GM18858 (cell line): ENCODE data around the gene EDDM3A.
A peak's percentile ranks its signal among the peaks of the same experiment; 100 is the strongest.
"Not testable (repeated sequence)": the region's sequence is repeated elsewhere in the genome, so short reads cannot be mapped to it uniquely, and the experiment has no call there.

ENCODE experiments used
- ATAC-seq: cut with Tn5 transposase; IDR thresholded peaks from one replicate; pipeline ENCODE4 v1.9.1; 2021; ENCODE audit not compliant: unreplicated experiment

Gene EDDM3A

GRCh38 chr14:20745571-20746358, at the start of gene EDDM3A:
Gene EDDM3A (plus strand): TSS chr14:20745887. CDS start chr14:20747581, 1,694 bp downstream.
- no peak for ATAC-seq

DNA sequence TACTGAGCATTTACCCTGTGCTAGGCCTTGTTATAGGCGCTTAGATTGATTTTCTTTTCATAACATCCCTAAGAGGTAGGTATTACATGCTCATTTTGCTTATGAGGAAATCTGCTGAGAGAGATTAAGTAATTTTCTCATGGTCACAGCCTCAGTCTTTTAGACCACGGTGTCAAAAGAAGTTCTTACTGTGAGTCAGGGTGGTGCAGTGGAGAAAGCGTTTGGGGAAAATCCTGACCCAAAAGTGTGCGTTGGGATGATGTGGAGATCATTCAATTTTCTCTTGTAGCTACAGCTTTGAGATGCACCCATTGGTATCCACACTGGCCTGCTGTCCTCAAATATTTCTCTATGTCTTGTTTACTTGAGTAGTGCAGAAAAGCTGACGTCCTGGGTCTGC, 48.9 kb upstream of the EDDM3A start:
- no peak for ATAC-seq

- peak; percentile 58 for ATAC-seq
Measured at GRCh38 chr14:20697273-20698017, 48.2 kb upstream of the EDDM3A start.

DNA sequence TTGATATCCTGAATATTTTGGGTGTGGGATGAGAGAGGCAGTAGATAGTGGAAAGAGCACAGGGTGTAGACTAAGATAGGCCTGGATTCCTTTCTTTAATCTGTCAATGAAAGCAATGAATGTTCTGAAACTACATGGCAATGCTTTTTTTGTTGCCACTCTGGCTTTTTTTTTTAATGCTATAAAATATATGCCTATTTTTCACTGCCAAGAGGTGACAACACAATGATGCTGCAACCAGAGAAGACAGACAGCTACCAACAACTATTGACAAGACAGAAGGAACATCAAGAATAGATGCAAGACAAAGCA, 47.7 kb upstream of the EDDM3A start:
- ATAC-seq: no peak

DNA sequence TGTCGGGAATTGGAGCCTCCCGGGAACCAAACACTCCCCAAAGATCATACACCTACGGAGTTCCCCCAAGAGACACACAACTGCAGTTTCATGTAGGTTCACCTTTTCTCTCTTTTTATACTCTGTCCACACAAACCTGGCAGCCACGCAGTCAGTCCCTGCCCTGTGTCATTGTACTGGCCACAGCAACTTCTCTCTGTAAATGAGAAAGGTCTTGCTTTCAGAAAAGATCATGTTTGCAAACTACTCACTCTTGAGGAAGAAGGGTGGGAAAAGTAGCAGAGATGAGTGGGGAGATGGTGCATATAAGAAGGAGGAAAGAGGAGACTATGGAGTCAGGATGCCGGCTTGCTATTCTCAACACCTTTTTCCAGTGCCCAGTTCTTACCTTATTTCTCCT, 46.8 kb upstream of the EDDM3A start:
- no peak for ATAC-seq

- ATAC-seq: no peak
Measured at GRCh38 chr14:20699931-20700330, 45.8 kb upstream of the EDDM3A start.

DNA sequence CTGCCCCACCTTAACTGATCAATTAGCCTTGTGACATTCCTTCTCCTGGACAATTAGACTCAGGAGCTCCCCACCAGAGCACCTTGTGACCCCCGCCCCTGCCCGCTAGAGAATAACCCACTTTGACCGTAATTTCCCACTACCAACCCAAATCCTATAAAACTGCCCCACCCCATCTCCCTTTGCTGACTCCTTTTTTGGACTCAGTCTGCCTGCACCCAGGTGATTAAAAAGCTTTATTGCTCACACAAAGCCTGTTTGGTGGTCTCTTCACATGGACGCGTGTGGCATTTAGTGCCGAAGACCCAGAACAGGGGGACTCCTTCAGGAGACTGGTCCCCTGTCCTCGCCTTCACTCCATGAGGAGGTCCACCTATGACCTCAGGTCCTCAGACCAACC, 44.7 kb upstream of the EDDM3A start:
- ATAC-seq: not testable (repeated sequence)

- no peak for ATAC-seq
Measured at GRCh38 chr14:20706657-20707355, 38.9 kb upstream of the EDDM3A start.

- no peak for ATAC-seq
Measured at GRCh38 chr14:20707622-20708021, 38.1 kb upstream of the EDDM3A start.

DNA sequence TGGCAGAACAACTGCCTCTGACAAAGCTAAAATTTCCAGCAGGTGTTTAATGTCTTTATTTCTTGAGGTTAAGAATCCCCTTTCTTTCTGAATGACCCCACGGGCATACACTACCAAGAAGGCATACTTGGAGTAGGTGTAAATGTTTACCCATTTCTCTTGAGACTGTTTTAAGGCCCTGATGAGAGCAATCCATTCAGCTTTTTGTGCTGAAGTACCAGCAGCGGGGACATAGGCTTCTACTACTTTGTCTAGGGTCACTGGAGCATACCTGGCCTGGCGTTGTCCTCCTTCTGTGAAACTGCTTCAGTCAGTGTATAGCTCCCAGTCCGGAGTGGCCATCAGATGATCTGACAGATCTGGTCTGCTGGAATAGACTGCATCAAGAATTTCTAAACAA, 34.4 kb upstream of the EDDM3A start:
- no peak for ATAC-seq

- ATAC-seq: no peak
Measured at GRCh38 chr14:20711685-20712084, 34.0 kb upstream of the EDDM3A start.

DNA sequence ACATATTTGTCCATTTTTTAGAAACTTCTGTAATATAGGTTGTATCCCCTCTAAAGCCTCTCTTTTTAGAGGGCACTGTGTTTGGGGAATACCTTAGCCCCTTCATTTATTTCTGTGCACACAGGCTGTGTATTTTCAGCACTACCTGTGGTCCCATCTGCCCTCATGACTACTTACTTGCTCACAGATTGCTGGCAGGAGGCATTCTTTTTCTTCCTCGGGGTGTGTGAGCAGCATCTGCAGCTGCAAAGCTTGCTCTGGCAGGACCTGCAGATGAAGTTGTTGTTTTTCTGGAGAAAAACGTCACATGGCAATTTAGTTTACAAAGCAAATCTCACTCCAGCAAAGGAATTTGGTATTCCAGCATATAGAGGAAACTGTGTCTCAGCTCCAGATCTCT, 32.8 kb upstream of the EDDM3A start:
- no peak for ATAC-seq

DNA sequence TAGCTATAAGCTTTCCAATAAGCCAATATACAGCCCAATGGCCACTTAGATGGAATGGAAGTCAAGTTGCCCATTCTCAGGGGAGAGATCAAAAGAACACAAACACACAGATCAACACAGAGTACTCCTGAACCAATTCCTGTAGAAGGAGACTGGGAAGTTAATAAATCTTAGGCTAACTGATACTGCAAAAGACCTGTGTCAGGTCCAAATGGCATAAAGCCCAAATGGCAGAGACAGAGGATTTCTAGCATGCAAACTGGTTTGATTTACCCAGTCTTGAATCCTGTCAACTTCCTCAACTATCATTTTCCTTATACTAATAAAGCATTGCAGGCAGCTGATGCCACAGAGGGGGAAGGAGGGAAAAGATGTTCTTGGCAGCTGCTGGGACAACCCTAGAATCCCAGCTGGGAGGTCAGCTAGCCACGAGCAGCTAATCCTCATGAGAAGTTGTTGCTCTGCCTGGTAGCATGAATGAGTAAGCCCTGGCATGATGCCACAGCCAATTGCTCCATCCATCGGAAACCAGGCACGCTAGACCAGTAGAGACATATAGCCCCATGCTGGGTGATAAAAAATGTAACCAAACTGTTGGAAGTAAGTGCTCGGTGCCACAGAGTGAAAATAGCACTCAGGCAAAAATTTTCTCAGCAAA, 31.0 kb upstream of the EDDM3A start:
- no peak for ATAC-seq

DNA sequence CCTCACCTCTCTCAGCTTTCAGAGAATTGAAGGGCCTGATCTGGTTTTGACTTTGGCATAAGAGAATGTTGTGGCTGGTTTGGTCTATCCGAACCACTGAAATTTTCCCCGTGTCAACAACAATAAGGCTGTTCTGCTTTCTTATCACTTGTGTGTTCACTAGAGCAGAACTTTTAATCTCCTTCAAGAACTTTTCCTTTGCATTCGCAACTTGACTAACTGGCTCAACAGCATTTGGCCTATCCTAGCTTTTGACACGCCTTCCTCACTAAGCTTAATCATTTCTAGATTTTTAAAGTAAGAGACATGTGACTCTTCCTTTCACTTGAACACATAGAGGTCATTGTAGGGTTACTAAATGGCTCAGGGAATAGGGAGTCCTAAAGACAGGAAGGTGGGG, 25.9 kb upstream of the EDDM3A start:
- no peak for ATAC-seq

GRCh38 chr14:20720741-20721140, 24.9 kb upstream of the EDDM3A start:
- no peak for ATAC-seq

GRCh38 chr14:20722016-20722415, 23.7 kb upstream of the EDDM3A start:
- ATAC-seq: no peak

DNA sequence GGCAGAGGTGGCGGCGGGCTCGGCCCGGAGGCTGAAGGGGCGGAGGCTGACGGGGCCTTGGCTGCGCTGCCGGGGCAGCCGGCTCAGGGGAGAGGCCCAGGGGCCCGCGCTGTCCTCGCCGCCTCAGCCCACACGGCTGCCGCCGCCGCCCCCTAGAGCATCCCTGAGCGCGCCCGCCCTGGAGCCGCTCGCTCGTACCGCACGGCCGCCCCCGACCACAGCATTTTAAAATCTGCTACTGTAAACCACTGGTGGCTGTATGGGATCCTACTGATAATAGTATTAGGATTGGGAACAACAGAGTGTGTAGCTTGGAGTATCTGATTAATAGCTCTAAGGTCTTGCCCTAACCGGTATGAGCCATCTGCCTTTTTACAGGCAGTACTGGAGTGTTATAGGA, 22.2 kb upstream of the EDDM3A start:
- no peak for ATAC-seq

- ATAC-seq: not testable (repeated sequence)
Measured at GRCh38 chr14:20726121-20726520, 19.6 kb upstream of the EDDM3A start.

DNA sequence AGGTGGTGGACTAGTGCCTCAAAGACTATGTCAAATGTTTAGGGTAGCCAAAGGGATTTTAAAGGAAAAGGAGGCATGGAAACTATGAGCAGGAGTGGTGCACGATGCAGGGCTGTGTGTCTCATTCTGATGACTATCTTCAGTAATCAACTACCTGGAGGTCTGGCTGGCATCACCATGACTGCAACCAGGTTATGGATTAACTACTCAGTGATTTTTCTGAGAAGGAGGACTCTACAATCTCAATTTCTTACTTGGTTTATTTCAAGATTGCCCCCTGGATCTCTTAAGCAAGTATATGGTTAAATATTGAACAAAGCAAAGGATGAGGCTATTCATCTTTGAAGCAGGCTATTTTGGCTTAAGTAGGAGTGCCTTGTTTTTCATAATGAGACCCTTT, 19.2 kb upstream of the EDDM3A start:
- ATAC-seq: no peak

DNA sequence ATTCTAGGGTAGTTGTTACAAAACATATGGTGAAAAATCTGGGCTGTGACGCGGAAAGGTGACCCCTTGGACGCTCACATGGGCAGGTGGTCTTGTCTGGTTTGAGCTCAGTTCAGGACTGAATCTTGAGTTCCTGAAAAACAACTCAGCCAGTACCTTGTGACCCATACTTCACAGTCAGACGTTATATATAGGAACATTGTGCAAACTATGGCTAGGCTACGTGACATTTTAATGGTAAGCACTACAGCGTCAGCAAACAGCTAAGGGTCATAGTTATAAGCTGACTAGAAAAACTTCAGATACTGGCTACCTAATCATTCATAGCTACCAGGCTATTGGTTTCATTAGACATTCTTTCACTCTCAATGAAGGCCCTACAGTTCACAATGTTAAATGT, 14.8 kb upstream of the EDDM3A start:
- ATAC-seq: no peak

DNA sequence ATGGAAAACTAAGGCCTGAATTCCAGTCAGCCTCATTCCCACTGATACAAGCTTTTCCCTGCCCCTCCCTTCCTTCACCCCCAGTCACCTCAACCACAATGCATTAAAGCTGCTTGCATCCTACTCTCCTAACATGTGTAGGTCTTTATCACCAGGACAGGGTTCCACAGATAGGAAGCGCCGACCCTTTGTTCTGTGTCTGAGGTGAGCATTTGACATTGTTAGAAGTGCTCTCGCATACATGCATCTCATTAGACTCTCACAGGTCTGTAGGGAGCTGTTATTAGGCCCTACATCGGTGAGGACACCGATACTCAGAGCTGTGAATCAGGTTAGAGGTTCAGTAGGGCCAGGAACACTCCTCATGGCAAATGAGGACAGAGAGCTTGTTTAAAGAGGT, 13.2 kb upstream of the EDDM3A start:
- ATAC-seq: no peak
